Liver (tissue), 9 donors: Measurements from ENCODE around the gene ZNF429. TPM values are rescaled to one million over a fixed set of nuclear protein-coding genes. Genes with fewer than 3 reads are reported as not detected.
"Not testable (repeated sequence)": the region's sequence is repeated elsewhere in the genome, so short reads cannot be mapped to it uniquely, and the experiment has no call there.

ENCODE experiments used
- DNase-seq: peaks from one replicate; pipeline ENCODE4 v3.0.0-alpha.2; 2017; ENCODE audit warnings: low spot score
- H3K27ac ChIP-seq, 2 donors: one replicate each; pipeline ENCODE4 v1.7.0; 2013; ENCODE audit warnings: inconsistent platforms in 2 of 2, low read length in 2 of 2, control low read depth in 1 of 2, low read depth in 1 of 2, mild to moderate bottlenecking in 1 of 2
- H3K27me3 ChIP-seq, 4 donors: one replicate each; pipeline versions ENCODE4 v1.6.1 to v1.7.0; 2013; ENCODE audit warnings: low read length in 3 of 4, inconsistent platforms in 1 of 4, mild to moderate bottlenecking in 1 of 4, moderate library complexity in 1 of 4; ENCODE audit not compliant: control insufficient read depth in 4 of 4, insufficient read depth in 4 of 4
- H3K36me3 ChIP-seq, 4 donors: one replicate each; pipeline versions ENCODE4 v1.6.1 to v1.7.0; 2013; ENCODE audit warnings: low read length in 3 of 4, mild to moderate bottlenecking in 3 of 4, low read depth in 1 of 4, moderate library complexity in 1 of 4; ENCODE audit not compliant: control insufficient read depth in 4 of 4, insufficient read depth in 3 of 4
- H3K4me1 ChIP-seq, 4 donors: one replicate each; pipeline versions ENCODE4 v1.6.1 to v1.7.0; 2013; ENCODE audit warnings: low read length in 3 of 4, mild to moderate bottlenecking in 3 of 4, moderate library complexity in 1 of 4; ENCODE audit not compliant: control insufficient read depth in 4 of 4, insufficient read depth in 4 of 4
- H3K4me3 ChIP-seq, 3 donors: one replicate each; pipeline versions ENCODE4 v1.6.1 to v1.7.0; 2013; ENCODE audit warnings: low read length in 3 of 3, control low read depth in 1 of 3, low read depth in 1 of 3, mild to moderate bottlenecking in 1 of 3
- H3K9ac ChIP-seq, 2 donors: one replicate each; pipeline ENCODE4 v1.7.0; 2013; ENCODE audit warnings: low read length in 2 of 2, mild to moderate bottlenecking in 2 of 2, moderate library complexity in 2 of 2, control low read depth in 1 of 2, low read depth in 1 of 2
- H3K9me3 ChIP-seq, 4 donors: one replicate each; pipeline versions ENCODE4 v1.6.1 to v1.7.0; 2013; ENCODE audit warnings: low read length in 3 of 4; ENCODE audit not compliant: control insufficient read depth in 4 of 4
- ATF3 ChIP-seq: IDR thresholded peaks from 2 replicates; pipeline ENCODE4 v1.6.1; 2016; ENCODE audit warnings: antibody characterized with exemption
- CTCF ChIP-seq: fragments of 150-350 bp; IDR thresholded peaks from 2 replicates; pipeline ENCODE4 v1.5.1; 2017; ENCODE audit warnings: improper control_type of control experiment, low read depth, low read length; ENCODE audit not compliant: missing input control
- EGR1 ChIP-seq, 2 donors: IDR thresholded peaks; 2 replicates each; pipeline ENCODE4 v1.6.1; 2016 to 2018; ENCODE audit warnings: antibody characterized with exemption in 2 of 2, low read depth in 2 of 2
- FOXA1 ChIP-seq: IDR thresholded peaks from 2 replicates; pipeline ENCODE4 v1.6.1; 2016; ENCODE audit warnings: antibody characterized with exemption
- HNF4A ChIP-seq, 2 donors: conservative IDR thresholded peaks; 2 replicates each; pipeline ENCODE4 v1.6.1; 2016; ENCODE audit warnings: antibody characterized with exemption in 2 of 2, mild to moderate bottlenecking in 2 of 2
- HNF4G ChIP-seq: IDR thresholded peaks from 2 replicates; pipeline ENCODE4 v1.6.1; 2016; ENCODE audit warnings: antibody characterized with exemption
- MAX ChIP-seq: IDR thresholded peaks from 2 replicates; pipeline ENCODE4 v1.6.1; 2016; ENCODE audit warnings: antibody characterized with exemption
- NR2F2 ChIP-seq: IDR thresholded peaks from 2 replicates; pipeline ENCODE4 v1.6.1; 2016; ENCODE audit warnings: antibody characterized with exemption
- RAD21 ChIP-seq, 2 donors: IDR thresholded peaks; 2 replicates each; pipeline ENCODE4 v1.6.1; 2016; ENCODE audit warnings: antibody characterized with exemption in 2 of 2, mild to moderate bottlenecking in 2 of 2
- RXRA ChIP-seq, 2 donors: IDR thresholded peaks; 2 replicates each; pipeline ENCODE4 v1.6.1; 2017 to 2018; ENCODE audit warnings: antibody characterized with exemption in 2 of 2, mild to moderate bottlenecking in 1 of 2
- SP1 ChIP-seq: IDR thresholded peaks from 2 replicates; pipeline ENCODE4 v1.6.1; 2018; ENCODE audit warnings: antibody characterized with exemption, mild to moderate bottlenecking
- TAF1 ChIP-seq: conservative IDR thresholded peaks from 2 replicates; pipeline ENCODE4 v1.6.1; 2016; ENCODE audit warnings: antibody characterized with exemption, mild to moderate bottlenecking
- YY1 ChIP-seq: IDR thresholded peaks from 2 replicates; pipeline ENCODE4 v1.6.1; 2016; ENCODE audit warnings: antibody characterized with exemption, mild to moderate bottlenecking
- ZBTB33 ChIP-seq: IDR thresholded peaks from 2 replicates; pipeline ENCODE4 v1.6.1; 2016; ENCODE audit warnings: antibody characterized with exemption
- WGBS: extraction: QIAGEN DNeasy Blood & Tissue Kit; methylation state at CpG from one replicate; pipeline ENCODE4 v1.1.7; 2013; 5-methylcytosine and 5-hydroxymethylcytosine counted together
- polyA plus RNA-seq, 2 donors: library from polyadenylated mRNA; stranded (reverse) in 1 of 2; unstranded in 1 of 2; fragments of 200-250 nt in 1 of 2; fragments of >200 nt in 1 of 2; fragmentation: Nextera tagmentation in 1 of 2; extraction: Ambion mirVana in 1 of 2; gene quantifications; one replicate each; pipeline versions ENCODE4 v1.2.1 to v1.2.3, GENCODE V29; 2013 to 2015
- total RNA-seq, 2 donors: library from RNA; depleted of rRNA; stranded (reverse); fragments of >200 nt; gene quantifications; one replicate each; pipeline ENCODE4 v1.2.3, GENCODE V29; 2014
- donor health status: healthy.
- donor health status: healthy.
- donor health status: healthy.
- donor health status: healthy.
- donor health status: healthy.

ZNF429 gene
- total and polyA plus RNA-seq, 4 donors, result 4.0 to 10.1 (median 8.4) TPM

- Histone ChIP-seq H3K9me3 (peaks cover 19 to 63% (median 38%) of the 10 kb centered on the region in 4 donors), H3K4me3 (no peak overlapping the region), H3K27ac (no peak overlapping the region), H3K36me3 (peaks cover 1 to 77% (median 64%) of the 10 kb centered on the region in 4 donors), H3K27me3 (no peaks in the 10 kb centered on the region), H3K4me1 (no peaks in the 10 kb centered on the region), H3K9ac (no peak overlapping the region)
- DNase-seq, result no peak
- 99% methylated on average over 3 of the region's 3 CpGs for WGBS
- no peak for TF ChIP-seq RXRA (IDR thresholded peaks at IDR 0.05)
- TF ChIP-seq YY1, result no peak
- no peak for TF ChIP-seq EGR1 (IDR thresholded peaks at IDR 0.05; ENCODE audit: low read depth in 2 of 2)
- no peak for TF ChIP-seq ATF3
- TF ChIP-seq HNF4G, result no peak
- TF ChIP-seq CTCF, result no peak
- no peak for TF ChIP-seq MAX
- no peak for TF ChIP-seq SP1
- no peak for TF ChIP-seq TAF1
Measured at GRCh38 chr19:21532904-21533303, 27.5 kb downstream of the ZNF429 start.

- not testable (repeated sequence) for H3K27me3 ChIP-seq, DNase-seq, H3K27ac ChIP-seq, H3K9ac ChIP-seq, H3K4me1 ChIP-seq
- Histone ChIP-seq H3K4me3 (peak overlapping the region in 2 of 3 donors; percentile 59 to 61), H3K9me3 (peaks cover 20 to 63% (median 32%) of the 10 kb centered on the region in 4 donors), H3K36me3 (peaks cover 4 to 50% (median 47%) of the 10 kb centered on the region in 4 donors)
- 99% methylated on average over 2 of the region's 2 CpGs for WGBS
Measured at GRCh38 chr19:21536741-21537290, 31.4 kb downstream of the ZNF429 start.

GRCh38 chr19:21559444-21559843 is 54.0 kb downstream of the ZNF429 start:
- TF ChIP-seq RAD21 (IDR thresholded peaks at IDR 0.05), result no peak
- no peak for TF ChIP-seq NR2F2
- no peak for TF ChIP-seq EGR1 (IDR thresholded peaks at IDR 0.05; ENCODE audit: low read depth in 2 of 2)
- TF ChIP-seq FOXA1, result no peak

GRCh38 chr19:21564406-21564805 is 59.0 kb downstream of the ZNF429 start:
- Histone ChIP-seq H3K9me3 (peaks cover 8 to 25% (median 12%) of the 10 kb centered on the region in 4 donors), H3K27ac (no peak overlapping the region), H3K9ac (no peak overlapping the region), H3K4me1 (peaks cover 0 to 2% (median 0%) of the 10 kb centered on the region in 4 donors), H3K27me3 (no peaks in the 10 kb centered on the region), H3K36me3 (peaks cover 0 to 6% (median 1%) of the 10 kb centered on the region in 4 donors), H3K4me3 (no peak overlapping the region)
- no peak for DNase-seq
- 70% methylated on average over 1 of the region's 1 CpG for WGBS
- TF ChIP-seq ZBTB33, result no peak
- no peak for TF ChIP-seq CTCF
- TF ChIP-seq HNF4A (conservative IDR thresholded peaks at IDR 0.05), result no peak

More at GRCh38 chr19:21559444-21559843, 54.0 kb downstream of the ZNF429 start:
- Histone ChIP-seq H3K4me1 (no peaks in the 10 kb centered on the region), H3K9me3 (peaks cover 27 to 35% (median 32%) of the 10 kb centered on the region in 4 donors), H3K9ac (no peak overlapping the region), H3K36me3 (peaks cover 4 to 12% (median 9%) of the 10 kb centered on the region in 4 donors), H3K4me3 (peak overlapping the region in 2 of 3 donors; percentile 23 to 53), H3K27me3 (no peaks in the 10 kb centered on the region), H3K27ac (no peak overlapping the region)
- no peak for DNase-seq
- WGBS, result 92% methylated on average over 2 of the region's 2 CpGs
